GM19240 (cell line): ENCODE data around the gene TMEM89.

ENCODE experiments used
- DNase-seq: peaks from one replicate; pipeline ENCODE4 v3.0.0; 2011; ENCODE audit warnings: low spot score; ENCODE audit not compliant: insufficient read length

The TMEM89 gene

DNA sequence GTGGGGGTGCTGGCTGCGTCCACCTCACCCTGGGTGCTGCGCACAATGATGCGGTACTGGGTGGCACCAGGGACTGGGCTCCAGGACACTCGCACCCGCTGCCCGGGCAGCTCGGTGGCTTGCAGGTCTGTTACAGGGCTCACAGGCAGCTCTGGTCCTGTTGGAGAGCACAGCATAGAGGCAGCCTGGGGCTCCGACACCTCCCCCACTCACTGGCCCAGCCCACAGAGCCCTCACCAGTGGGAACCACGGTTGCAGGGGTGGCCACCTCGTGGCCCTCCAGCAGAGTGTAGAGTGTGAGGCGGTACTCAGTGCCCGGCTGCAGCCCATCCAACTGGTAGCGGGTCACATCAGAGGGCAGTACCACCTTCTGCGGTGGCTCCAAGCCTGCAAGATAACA, 30.1 kb downstream of the TMEM89 start:
- no peak for DNase-seq

GRCh38 chr3:48588230-48588629, 33.3 kb downstream of the TMEM89 start:
- no peak for DNase-seq

- DNase-seq = no peak
Measured at GRCh38 chr3:48587686-48588085, 33.9 kb downstream of the TMEM89 start.

DNA sequence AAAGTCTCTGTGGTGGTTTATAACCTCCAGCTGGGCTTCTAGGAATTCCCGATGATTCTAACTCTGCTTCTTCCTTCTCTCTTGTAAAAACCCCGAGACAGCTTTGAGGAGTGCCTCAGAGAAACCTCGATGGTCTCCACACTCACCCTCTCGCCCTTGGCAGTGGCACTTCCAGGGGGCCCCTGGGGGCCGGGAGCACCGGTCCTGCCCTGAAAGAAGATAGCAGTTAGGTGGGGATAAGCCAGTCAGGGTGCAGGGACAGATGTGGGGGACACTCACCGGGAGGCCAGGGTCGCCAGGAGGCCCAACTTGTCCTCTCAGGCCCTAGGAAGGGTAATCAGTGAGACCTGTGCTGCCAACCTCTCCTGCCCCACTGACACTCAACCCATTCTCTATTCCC, 36.2 kb downstream of the TMEM89 start:
- no peak for DNase-seq

DNA sequence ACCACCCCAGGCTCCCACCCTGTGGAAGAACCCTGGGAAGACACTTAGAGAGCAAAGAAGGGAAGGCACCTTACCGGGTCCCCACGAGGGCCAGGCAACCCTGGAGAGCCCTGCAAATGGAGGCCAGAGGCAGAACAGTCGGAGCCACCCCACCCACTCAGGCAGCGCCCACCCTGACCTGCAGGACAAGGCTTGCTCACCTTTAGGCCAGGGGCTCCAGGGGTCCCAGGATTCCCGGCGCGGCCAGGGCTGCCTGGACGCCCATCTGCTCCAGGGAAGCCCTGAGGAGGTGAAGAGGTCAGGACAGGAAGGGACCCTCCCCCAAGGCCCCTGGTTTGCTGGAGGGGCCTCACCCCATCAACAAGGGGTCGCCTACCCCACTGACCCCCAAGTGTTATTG, 36.7 kb downstream of the TMEM89 start:
- no peak for DNase-seq

DNA sequence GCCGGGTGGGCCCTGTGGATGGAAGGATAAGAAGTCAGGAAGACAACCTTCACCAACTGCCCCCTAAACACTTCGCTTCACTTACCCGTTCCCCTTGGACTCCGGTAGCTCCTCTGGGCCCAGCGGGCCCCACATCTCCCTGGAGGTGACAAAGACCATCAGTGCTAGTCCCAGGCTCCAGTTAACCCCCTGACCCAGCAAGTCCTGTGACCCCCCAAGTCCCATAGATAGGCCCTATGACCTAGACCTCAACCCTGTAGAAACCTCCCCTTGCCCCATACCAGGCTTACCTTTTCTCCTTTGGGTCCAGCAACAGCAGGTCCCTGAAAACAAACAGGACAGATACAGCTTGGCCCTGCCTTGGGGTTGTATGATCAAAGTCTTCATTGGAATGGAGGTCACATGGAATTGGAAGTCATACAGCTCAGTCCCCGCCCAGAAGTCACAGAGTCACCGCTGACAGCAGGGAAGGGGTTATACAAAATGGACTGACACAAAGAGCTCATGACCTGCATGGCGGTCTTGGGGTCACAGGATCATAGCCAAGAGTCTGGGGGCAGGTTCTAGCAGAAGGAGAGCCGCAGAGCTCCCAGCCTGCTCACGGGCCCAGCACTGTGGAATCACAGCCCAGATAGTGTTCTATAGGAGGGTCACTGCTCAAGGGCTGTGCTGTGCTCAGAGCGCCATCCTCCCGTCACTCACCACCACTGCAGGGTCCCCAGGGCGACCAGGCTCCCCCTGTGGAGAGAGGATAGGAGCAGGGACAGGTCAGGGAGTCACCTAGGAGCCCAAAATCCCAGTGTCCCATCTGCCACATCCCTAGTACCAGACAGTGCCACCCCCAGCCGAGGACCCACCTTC, 39.7 kb downstream of the TMEM89 start:
- DNase-seq = no peak

GRCh38 chr3:48576647-48577046, 44.9 kb downstream of the TMEM89 start:
- DNase-seq = no peak

- DNase-seq = no peak
Measured at GRCh38 chr3:48575366-48575765, 46.2 kb downstream of the TMEM89 start.

DNA sequence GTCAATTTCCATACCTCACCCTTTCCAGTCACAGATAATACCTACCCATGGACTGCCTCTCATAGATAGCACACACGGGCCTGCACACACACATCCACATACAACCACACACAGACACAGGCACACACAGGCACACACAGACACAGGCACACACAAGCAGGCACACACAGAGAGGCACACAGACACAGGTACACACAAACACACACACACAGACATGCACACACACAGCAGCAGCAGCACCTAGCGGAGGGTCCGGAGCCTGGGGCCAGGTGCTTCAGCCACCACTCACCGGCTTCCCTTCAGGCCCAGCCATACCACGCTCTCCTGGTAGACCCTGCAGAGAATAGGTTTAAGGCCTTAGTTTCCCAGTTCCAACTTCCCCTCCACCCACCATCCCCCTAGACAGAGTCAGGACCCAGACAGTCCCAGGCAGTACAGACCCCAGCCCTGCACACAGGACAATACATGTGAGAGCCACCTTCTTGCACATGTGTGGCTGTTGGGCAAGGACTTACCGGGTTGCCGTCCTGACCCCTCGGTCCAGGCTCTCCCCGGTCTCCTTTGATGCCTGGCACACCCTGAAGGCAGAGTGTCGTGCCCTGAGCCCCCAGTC, 47.5 kb downstream of the TMEM89 start:
- no peak for DNase-seq

DNA sequence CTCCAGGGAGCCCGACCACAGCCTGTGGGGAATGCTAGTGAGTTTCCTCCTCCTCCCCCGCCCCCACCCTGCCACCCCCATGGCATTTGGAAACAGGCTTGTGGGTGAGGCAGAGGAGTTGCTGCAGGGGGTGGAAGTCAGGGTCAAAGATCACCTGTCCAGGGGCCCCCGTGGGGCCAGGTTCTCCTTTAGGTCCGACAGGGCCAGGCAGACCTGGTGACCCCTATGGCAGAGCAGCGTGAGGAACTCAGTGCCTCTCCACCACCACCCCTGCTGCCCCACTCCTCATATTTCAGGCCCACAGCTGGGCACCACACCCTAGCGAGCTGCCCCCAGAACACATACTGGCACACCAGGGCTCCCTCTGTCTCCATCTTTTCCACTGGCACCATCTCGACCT, 49.1 kb downstream of the TMEM89 start:
- no peak for DNase-seq

DNA sequence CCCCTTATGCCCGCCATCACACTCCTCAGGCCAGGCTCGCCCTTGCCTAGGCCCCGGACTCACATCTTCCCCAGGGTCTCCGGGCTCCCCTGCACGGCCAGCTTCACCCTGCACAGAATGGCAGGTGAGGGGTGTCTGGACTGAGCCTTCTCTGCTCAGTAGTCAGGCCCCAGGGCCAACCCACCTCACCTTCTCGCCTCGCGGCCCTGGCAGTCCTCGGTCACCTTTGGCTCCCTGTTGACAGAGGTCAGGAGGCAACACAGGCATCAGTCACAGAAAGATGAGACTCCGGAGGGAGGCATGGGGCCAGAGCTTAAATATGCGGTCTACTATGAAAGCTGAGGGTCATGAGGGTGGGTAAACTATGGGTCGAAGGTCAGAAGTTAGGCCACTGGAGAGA, 49.6 kb downstream of the TMEM89 start:
- no peak for DNase-seq
